HG03575 (cell line): ENCODE measurements around the gene FER1L5.
"Not testable (repeated sequence)": the region's sequence is repeated elsewhere in the genome, so short reads cannot be mapped to it uniquely, and the experiment has no call there.

Source experiments
- ATAC-seq: cut with Tn5 transposase; IDR thresholded peaks from one replicate; pipeline ENCODE4 v1.9.1; 2021; ENCODE audit not compliant: unreplicated experiment, insufficient number of reproducible peaks, low FRiP score; ENCODE audit errors: extremely low read depth

The FER1L5 gene

GRCh38 chr2:96631804-96632435 is 10.6 kb upstream of the FER1L5 start:
- ATAC-seq: no peak

GRCh38 chr2:96633641-96634040 is 8.9 kb upstream of the FER1L5 start:
- ATAC-seq: no peak

DNA sequence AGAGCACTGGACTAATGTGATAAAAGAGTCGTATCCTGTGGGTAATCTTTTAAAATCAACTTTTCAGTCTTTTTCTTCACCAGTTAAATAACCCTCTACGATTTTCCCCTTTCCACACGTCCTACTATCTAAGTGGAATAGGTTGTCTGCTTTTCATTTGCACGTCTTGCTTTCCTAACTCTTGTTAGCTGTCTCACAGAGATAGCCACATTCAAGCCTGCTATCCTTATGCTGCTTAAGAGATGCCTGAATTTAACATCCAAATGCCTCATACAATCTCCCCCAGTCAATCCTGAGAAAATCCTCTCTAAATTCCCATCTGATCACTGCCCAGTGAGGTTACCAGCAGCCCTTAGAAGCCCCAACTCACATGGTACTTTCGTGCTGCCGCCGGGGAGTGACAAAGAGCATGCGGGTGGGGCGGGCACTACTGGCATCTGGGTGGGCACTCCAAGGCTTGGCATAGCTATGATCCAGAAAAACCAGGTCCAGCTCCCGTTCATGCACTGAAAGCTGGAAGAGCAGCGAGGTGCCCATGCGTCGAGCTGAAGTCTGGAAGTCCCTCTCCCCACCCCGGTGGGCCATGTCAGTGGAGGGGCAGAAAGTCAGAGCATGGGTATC is 5.9 kb upstream of the FER1L5 start:
- no peak for ATAC-seq

DNA sequence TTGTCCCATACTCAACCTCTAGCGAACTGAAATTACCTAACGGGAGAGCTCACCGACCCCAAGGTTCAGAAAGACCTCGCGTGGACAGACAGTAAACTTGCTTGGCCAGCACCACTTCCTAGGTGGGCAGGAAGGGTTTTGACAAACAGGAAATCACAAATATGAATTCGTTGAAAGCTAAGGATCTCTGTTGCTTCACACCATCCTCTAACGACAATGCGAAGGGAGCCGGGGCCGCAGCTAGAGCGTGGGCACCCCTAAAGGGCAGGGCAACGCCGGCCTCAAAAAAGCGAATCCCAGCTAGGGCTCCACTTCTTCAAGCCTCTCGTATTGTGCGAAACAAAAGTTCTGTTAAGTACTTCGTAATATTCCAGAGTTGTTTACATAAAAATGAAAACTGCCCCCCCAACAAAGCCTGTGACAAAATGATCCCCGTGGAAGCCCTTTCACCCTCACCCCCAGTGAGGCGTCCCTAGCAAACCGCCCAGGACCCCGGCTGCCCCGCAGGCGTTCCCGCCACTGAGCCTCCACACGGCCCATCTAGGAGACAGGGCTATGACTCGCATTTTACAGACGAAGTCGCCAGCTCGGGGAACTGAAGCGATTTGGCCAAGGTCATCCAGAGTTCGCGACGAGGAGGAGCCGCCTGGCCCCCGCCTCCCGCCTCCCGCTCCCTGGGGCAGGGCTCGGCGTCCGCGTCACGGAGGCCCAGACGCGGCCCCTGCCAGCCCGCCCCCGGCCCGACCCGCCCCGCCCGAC is 5.0 kb upstream of the FER1L5 start:
- ATAC-seq: peak; percentile 20

DNA sequence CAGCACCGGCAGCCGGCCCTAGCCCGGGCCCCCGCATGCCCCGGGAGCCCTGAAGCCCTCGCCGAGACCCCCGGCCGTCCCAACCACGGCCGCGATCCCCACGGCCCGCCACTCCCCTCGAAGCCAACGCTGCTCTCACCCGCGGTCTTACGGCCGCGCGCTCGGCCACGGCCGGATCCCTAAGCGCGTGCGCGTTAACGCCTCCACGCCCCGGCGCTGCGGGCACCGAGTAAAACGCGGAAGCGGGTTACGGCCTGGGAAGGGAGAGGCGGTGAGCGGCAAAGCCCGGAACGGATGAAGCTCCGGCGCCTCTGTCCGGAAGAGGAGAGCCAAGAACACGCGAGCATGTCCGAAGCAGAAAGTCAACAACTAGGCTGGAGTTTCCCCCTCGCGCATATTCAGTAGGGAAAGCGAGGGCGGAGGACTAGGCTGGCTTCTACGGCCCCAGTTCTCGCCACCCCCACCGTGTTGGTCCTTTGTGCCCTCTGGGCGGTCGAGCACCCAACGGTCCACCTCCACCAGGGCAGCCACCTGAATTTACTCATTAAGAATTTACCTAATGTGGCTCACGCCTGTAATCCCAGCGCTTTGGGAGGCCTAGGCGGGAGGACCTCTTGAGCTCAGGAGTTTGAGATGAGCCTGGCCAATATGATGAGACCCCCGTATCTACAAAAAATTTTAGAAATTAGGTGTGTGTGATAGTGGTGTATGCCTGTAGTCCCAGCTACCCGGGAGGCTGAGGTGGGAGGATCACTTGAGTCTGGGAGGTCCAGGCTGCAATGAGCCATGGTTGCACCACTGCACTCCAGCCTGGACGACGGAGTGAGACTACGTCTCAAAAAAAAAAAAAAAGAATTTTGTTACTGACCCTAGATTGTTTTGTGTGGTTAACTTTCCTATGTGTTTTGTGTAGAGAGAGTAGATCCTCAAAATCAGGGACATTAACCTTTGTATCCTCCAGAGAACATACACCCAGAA is 4.1 kb upstream of the FER1L5 start, which contains the start of gene KANSL3:
Gene KANSL3, minus strand, starts transcription at position 169 of the 978 bp plus-strand sequence. CDS start 1,177 bp downstream, outside the sequence.
- peak; percentile 35 for ATAC-seq

- no peak for ATAC-seq
Measured at GRCh38 chr2:96647681-96648080, 5.1 kb downstream of the FER1L5 start.

- ATAC-seq: no peak
Measured at GRCh38 chr2:96648306-96648930, 5.9 kb downstream of the FER1L5 start.

GRCh38 chr2:96649342-96649741 is 6.8 kb downstream of the FER1L5 start:
- ATAC-seq: no peak

GRCh38 chr2:96651793-96652192 is 9.2 kb downstream of the FER1L5 start:
- no peak for ATAC-seq

- ATAC-seq: not testable (repeated sequence)
Measured at GRCh38 chr2:96654791-96655190, 12.2 kb downstream of the FER1L5 start.

DNA sequence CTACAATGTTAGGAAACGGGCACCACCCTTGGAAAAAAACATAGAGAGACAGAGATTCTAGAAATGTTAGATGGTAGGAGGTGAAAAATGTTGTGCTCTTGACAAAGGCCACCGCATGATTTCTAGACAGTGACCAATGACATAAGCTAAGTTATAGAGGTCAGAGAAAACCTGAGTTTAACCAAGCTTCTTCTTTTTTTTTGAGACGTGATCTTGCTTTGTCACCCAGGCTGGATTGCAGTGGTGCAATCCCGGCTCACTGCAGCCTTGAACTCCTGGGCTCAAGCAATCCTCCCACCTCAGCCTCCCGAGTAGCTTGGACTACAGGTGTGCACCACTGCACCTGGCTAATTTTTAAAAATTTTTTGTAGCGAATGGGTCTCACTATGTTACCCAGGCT is 13.0 kb downstream of the FER1L5 start:
- ATAC-seq: no peak

DNA sequence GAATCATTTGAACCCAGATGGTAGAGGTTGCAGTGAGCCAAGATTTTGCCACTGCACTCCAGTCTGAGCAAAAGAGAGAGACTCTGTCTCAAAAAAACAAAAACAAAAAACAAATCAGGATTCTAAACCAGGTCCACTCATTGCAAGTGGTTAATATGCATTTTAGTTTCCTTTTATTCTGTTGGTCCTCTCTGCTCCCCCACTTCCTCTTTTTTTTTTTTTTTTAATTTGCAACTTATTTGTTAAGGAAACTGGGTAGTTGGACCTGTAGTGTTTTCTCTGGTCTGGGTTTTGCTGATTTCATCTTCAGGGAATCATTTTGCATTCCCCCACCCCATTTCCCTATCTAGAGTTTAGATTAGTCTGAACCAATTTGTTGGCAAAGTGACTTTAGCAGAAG is 14.0 kb downstream of the FER1L5 start:
- ATAC-seq: no peak

DNA sequence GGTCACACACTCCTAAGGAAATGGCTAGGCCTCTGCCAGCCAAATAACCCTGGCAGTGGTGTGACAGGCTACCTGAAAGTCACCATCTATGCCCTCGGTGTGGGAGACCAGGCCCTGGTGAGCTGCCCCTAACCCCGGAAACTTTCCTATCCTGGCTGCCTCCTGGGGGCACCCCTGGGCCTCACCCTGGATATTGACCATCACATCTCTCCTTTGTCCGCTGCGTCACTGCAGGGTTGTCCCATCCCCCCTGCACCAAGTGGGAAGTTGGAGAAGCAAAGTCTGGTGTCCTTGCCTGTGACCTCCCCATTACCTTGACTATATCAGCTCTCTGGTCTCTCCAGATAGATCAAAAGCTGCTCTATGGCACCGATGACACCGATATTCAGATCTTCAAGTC is 18.8 kb downstream of the FER1L5 start:
- no peak for ATAC-seq

- no peak for ATAC-seq
Measured at GRCh38 chr2:96662360-96662759, 19.8 kb downstream of the FER1L5 start.

DNA sequence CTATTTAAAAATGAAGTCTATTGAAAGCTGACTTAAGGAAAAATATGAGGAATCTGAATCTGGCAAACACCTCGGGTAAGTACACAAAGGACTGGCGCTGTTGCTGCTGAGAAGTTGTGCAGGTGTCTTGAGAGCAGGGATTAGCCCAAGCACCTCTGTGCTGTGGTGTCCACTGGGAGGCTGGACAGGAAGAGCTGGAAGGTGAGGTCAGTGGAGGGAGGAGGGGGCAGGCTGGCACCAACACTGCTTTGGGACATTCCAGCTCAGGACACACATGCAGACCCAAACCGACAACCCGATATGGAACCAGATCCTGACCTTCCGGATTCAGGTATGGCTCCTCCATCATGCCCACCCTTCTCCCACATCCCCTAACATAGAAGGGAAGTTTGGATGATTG is 20.6 kb downstream of the FER1L5 start:
- no peak for ATAC-seq

GRCh38 chr2:96663829-96664228 is 21.3 kb downstream of the FER1L5 start:
- no peak for ATAC-seq

DNA sequence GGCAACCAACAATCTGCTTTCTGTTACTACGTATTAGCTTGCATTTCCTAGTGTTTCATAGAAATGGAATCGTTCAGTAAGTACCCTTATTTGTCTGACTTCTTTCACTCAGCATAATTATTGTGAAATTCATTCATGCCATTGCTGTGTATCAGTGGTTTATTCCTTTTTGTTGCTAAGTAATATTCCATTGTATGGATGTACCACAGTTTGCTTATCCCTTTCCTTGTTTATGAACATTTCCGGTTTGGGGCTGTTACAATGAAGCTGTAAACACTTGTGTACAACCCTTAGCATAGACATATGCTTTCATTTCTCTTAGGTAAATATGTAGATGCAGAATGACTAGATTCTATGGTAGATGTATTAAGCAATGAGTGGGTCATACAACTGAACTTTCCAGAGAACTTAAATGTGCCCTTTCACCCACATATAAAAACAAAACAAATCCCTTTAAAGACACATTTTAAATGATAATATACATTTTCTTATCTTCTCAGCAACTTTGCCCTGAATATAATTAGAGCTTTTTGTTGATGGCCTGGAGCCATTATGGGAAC is 21.9 kb downstream of the FER1L5 start:
- ATAC-seq: no peak

DNA sequence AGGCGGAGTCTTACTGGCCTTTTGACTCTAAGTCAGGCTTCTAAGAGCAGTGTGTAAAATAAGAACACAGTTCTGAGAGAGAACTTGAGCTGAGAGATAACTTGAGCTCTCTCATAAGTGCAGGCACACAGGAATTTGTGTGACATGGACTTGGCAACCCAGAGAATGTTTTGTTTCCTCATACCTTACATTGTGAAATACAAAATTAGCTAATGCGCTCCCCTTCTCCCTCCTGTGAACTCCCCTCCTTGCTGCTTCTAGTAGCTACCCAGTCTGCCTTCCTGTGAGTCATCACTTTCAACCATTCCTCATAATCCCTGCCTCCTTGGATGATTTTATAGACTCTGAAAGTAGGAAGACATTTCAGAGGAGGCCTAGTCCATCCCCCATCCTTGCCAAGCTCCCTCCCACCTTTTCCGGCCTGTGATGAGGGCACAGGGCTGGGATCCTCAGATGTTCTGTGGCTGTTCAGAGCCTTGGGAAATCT is 22.6 kb downstream of the FER1L5 start:
- no peak for ATAC-seq
